Thyroid gland (tissue), 4 donors: ENCODE measurements around the gene MAPK6. TPM values are rescaled to one million over a fixed set of nuclear protein-coding genes. Genes with fewer than 3 reads are reported as not detected.

Experiments used
- DNase-seq, 2 donors: peaks; one replicate each; pipeline ENCODE4 v3.0.0-alpha.2; 2019
- H3K27ac ChIP-seq, 3 donors: fragments of 200-600 bp; sonication (generic); 1 replicate in 2 of 3; 2 replicates in 1 of 3; pipeline ENCODE4 v1.5.1; 2016 to 2019; ENCODE audit warnings: mild to moderate bottlenecking in 1 of 3, moderate library complexity in 1 of 3
- H3K27me3 ChIP-seq: fragments of 200-600 bp; sonication (generic); one replicate; pipeline ENCODE4 v1.5.1; 2019
- H3K36me3 ChIP-seq, 2 donors: fragments of 200-600 bp; sonication (generic); one replicate each; pipeline ENCODE4 v1.5.1; 2016 to 2019
- H3K4me1 ChIP-seq, 2 donors: fragments of 200-600 bp; sonication (generic); one replicate each; pipeline ENCODE4 v1.5.1; 2017 to 2019
- H3K4me3 ChIP-seq, 3 donors: fragments of 200-600 bp; sonication (generic); replicated peaks in 1 of 3; 1 replicate in 2 of 3; 2 replicates in 1 of 3; pipeline ENCODE4 v1.5.1; 2016; ENCODE audit warnings: mild to moderate bottlenecking in 1 of 3
- H3K9me3 ChIP-seq: fragments of 200-600 bp; sonication (generic); one replicate; pipeline ENCODE4 v1.5.1; 2017
- CTCF ChIP-seq, 6 experiments: fragments of 200-600 bp in 3 of 6; fragments of 450-650 bp in 3 of 6; sonication (generic) in 3 of 6; IDR thresholded peaks; one replicate each; pipeline ENCODE4 v1.5.1; 2016 to 2019; ENCODE audit warnings: antibody characterized with exemption in 6 of 6, mild to moderate bottlenecking in 2 of 6, inconsistent platforms in 1 of 6, moderate library complexity in 1 of 6
- POLR2A ChIP-seq, 2 donors: fragments of 450-650 bp; IDR thresholded peaks; one replicate each; pipeline ENCODE4 v1.6.1; 2017; ENCODE audit warnings: antibody characterized with exemption in 2 of 2, mild to moderate bottlenecking in 2 of 2, moderate library complexity in 1 of 2
- WGBS, 2 donors: methylation state at CpG; one replicate each; pipeline ENCODE4 v1.1.5; 2017; 5-methylcytosine and 5-hydroxymethylcytosine counted together
- intact Hi-C: fragments of 100-400 bp; cut with DNase I; formaldehyde crosslinking; loops from one replicate; pipeline ENCODE4 v1.15.1; 2023
- total RNA-seq, 4 donors: library from RNA; depleted of rRNA; stranded (reverse); fragments of >200 nt; gene quantifications; one replicate each; pipeline ENCODE4 v1.2.3, GENCODE V29; 2016

The MAPK6 gene
- total RNA-seq, 4 donors from 2014 or later = 27.3 to 61.3 (median 30.9) TPM

- intact Hi-C loops = no loop called here
- H3K4me1 ChIP-seq = no peaks in the 10 kb centered on the region
- no peaks in the 10 kb centered on the region for H3K27me3 ChIP-seq
- peaks cover 30 to 44% of the 10 kb centered on the region in 2 donors for H3K36me3 ChIP-seq
- H3K27ac ChIP-seq = no peak overlapping the region
- no peak overlapping the region for H3K4me3 ChIP-seq
- no peaks in the 10 kb centered on the region for H3K9me3 ChIP-seq
- no peak for TF ChIP-seq CTCF (IDR thresholded peaks at IDR 0.05)
- TF ChIP-seq POLR2A (IDR thresholded peaks at IDR 0.05) = no peak
- DNase-seq = no peak
Measured at GRCh38 chr15:52057996-52058395, 39.0 kb downstream of the MAPK6 start.

GRCh38 chr15:52060501-52060900 is 41.5 kb downstream of the MAPK6 start:
- no peak for TF ChIP-seq CTCF (IDR thresholded peaks at IDR 0.05)
- TF ChIP-seq POLR2A (IDR thresholded peaks at IDR 0.05) = no peak
- Histone ChIP-seq H3K27me3 (no peaks in the 10 kb centered on the region), H3K9me3 (no peaks in the 10 kb centered on the region), H3K36me3 (peaks cover 36 to 63% of the 10 kb centered on the region in 2 donors), H3K4me3 (no peak overlapping the region), H3K27ac (no peak overlapping the region), H3K4me1 (no peaks in the 10 kb centered on the region)
- intact Hi-C loops = no loop called here
- 89% methylated on average over 1 of the region's 1 CpG for WGBS, 2 donors
- DNase-seq = no peak

DNA sequence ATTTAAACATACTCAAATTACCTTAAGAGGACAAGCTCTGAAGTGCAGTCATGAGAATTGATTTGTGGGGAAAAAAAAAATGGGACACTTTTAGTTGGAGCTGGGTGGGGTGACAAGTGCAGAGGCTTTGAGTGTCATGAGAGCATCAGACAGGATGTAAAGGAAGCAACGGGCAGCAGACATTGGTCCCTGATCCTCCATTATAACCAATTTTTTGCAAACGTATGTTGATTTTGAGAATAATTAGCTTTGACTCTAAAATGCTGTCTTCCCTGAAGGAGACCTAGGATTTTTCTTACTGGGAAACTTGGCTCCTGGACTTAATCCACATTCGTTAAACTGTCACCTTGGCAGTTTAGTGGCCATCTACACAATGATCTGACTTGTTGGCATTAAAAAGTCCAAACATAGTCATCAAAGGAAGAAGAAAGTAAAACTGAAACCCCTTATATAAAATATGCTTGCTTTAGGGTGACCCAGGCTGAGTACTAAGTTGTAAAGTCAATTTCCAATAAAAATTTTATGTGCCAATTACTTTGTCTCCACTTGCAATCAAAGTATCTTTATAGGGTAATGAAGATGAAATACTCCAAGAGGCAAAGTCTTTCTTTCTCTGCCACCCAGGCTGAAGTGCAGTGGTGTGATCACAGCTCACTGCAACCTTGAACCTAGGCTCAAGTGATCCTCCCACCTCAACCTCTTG is 48.0 kb downstream of the MAPK6 start:
- H3K36me3 ChIP-seq = peaks cover 13 to 28% of the 10 kb centered on the region in 2 donors
- intact Hi-C loops = no loop called here
- DNase-seq = peak in 1 of 2 donors; percentile 21
- H3K4me3 ChIP-seq = no peak overlapping the region
- no peak overlapping the region for H3K27ac ChIP-seq
- H3K27me3 ChIP-seq = no peaks in the 10 kb centered on the region
- WGBS, 2 donors = 90 to 94% methylated on average over 3 of the region's 3 CpGs
- TF ChIP-seq POLR2A (IDR thresholded peaks at IDR 0.05) (no peak), CTCF (IDR thresholded peaks at IDR 0.05) (no peak)
- H3K9me3 ChIP-seq = no peaks in the 10 kb centered on the region
- peaks cover 0 to 4% of the 10 kb centered on the region in 2 donors for H3K4me1 ChIP-seq

GRCh38 chr15:52067545-52067926 is 48.5 kb downstream of the MAPK6 start:
- H3K27me3 ChIP-seq = no peaks in the 10 kb centered on the region
- DNase-seq = peak in 1 of 2 donors; percentile 9
- H3K9me3 ChIP-seq = no peaks in the 10 kb centered on the region
- H3K4me1 ChIP-seq = peaks cover 0 to 4% of the 10 kb centered on the region in 2 donors
- no peak overlapping the region for H3K27ac ChIP-seq
- peaks cover 9 to 23% of the 10 kb centered on the region in 2 donors for H3K36me3 ChIP-seq
- H3K4me3 ChIP-seq = no peak overlapping the region
- TF ChIP-seq CTCF (IDR thresholded peaks at IDR 0.05) (no peak), POLR2A (IDR thresholded peaks at IDR 0.05) (no peak)
- intact Hi-C loops = no loop called here

DNA sequence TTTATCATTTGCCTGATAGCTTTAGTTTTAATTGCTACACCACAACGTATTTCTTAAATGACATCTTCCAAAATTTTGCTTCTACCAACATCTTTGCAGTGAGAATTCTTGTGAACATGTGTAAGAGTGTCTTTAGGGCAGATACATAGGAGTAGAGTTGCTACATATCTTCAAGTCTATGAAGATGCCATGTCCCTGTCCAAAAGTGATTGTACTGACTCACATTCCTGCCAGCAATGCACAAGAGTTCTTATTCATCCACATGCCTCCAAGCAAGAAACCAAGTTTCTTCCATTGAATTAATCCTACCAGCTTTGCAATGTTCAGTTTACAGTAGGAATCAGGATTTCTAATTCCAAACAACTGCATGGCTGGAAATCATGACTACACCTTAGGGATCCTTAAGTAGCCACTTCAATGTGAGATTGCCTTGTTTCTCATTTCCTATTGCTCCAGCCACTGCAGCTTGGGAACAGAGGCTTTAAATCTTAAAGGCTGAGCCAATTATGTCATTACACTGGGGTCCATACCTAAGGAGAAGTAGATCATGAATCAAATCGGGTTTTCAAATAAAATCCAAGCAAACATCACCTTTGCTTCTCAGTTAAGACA is 49.1 kb downstream of the MAPK6 start:
- intact Hi-C loops = no loop called here
- DNase-seq = no peak
- peaks cover 4 to 19% of the 10 kb centered on the region in 2 donors for H3K36me3 ChIP-seq
- no peaks in the 10 kb centered on the region for H3K27me3 ChIP-seq
- no peak overlapping the region for H3K4me3 ChIP-seq
- H3K27ac ChIP-seq = no peak overlapping the region
- 86 to 87% methylated on average over 2 of the region's 2 CpGs for WGBS, 2 donors
- peaks cover 0 to 4% of the 10 kb centered on the region in 2 donors for H3K4me1 ChIP-seq
- H3K9me3 ChIP-seq = no peaks in the 10 kb centered on the region
- no peak for TF ChIP-seq CTCF (IDR thresholded peaks at IDR 0.05)
- TF ChIP-seq POLR2A (IDR thresholded peaks at IDR 0.05) = no peak
